AG04449 (cell line): Measurements from ENCODE around the gene GNB1.
"Not testable (repeated sequence)": the region's sequence is repeated elsewhere in the genome, so short reads cannot be mapped to it uniquely, and the experiment has no call there.

Experiments
- CTCF ChIA-PET: fragments of 350-600 bp; formaldehyde crosslinking; extraction: SDS; loops from one replicate; lab custom pipeline; 2021; ENCODE audit warnings: antibody characterized with exemption; lab: Yijun Ruan, JAX
- POLR2A ChIA-PET: fragments of 400-600, 350-600 bp; formaldehyde crosslinking; extraction: SDS; loops from one replicate; lab custom pipeline; 2020; ENCODE audit warnings: antibody characterized with exemption, inconsistent platforms; lab: Yijun Ruan, JAX
- DNase-seq: peaks from one replicate; pipeline ENCODE4 v3.0.0-alpha.2; 2010; ENCODE audit warnings: low read depth, low spot score
- H3K4me3 ChIP-seq: 2 replicates; pipeline ENCODE4 v1.5.1; 2011; ENCODE audit warnings: low read depth, mild to moderate bottlenecking, control low read depth, low read length
- TF ChIP-seq, protein P1 (sequence below): IDR thresholded peaks from one replicate; pipeline ENCODE4 v1.5.1; 2011; ENCODE audit warnings: mild to moderate bottlenecking, moderate library complexity, low read length, control low read depth, inconsistent platforms; ENCODE audit not compliant: insufficient read depth; ENCODE audit errors: missing control alignments

GNB1 gene

GRCh38 chr1:1892763-1893120, 1.9 kb upstream of the GNB1 start:
- CTCF ChIA-PET: interaction anchor here (1.0 to 2.0 kb wide), 2 partner anchors 9 to 14 kb away, joined by 3 to 21 read pairs; no protein-coding TSS in a partner anchor
- TF ChIP-seq, protein P1, sequence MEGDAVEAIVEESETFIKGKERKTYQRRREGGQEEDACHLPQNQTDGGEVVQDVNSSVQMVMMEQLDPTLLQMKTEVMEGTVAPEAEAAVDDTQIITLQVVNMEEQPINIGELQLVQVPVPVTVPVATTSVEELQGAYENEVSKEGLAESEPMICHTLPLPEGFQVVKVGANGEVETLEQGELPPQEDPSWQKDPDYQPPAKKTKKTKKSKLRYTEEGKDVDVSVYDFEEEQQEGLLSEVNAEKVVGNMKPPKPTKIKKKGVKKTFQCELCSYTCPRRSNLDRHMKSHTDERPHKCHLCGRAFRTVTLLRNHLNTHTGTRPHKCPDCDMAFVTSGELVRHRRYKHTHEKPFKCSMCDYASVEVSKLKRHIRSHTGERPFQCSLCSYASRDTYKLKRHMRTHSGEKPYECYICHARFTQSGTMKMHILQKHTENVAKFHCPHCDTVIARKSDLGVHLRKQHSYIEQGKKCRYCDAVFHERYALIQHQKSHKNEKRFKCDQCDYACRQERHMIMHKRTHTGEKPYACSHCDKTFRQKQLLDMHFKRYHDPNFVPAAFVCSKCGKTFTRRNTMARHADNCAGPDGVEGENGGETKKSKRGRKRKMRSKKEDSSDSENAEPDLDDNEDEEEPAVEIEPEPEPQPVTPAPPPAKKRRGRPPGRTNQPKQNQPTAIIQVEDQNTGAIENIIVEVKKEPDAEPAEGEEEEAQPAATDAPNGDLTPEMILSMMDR: no peak
- DNase-seq: no peak
- POLR2A ChIA-PET: no interaction called here
- H3K4me3 ChIP-seq: no peak overlapping the region; the same call in 1 of the 2 replicates

DNA sequence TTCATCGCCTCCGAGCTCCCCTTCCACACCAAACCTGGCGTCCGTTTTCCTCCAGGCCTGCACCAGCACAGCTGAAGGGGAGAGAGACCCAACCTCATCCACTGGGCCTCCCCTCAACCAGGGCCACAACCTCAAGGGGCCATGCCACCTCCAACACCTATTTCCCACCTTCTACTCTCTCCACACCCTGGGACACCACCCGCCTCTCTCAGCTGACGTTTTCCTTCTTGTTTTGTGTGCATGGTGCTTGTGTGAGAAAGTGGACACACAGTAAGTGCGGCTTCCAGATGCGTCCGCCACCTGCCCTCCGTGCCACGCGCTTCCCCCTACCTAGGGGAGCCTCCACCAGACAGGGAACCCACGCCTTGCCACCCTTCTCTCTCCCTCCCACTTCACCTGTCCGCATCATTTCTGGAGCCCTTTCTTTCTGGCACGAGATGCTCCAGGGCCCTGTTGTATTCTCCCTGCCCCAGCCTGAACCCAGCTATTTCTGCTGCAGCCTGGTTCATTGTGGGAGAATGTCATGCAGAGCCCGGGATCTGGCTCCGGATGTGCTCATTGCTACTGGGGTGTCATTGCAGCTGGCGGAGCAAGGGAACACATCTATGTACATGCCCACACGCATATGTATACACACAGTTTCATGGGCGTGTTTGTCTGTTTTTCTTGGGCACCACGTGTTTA, 1.3 kb upstream of the GNB1 start:
- POLR2A ChIA-PET: interaction anchor here (1.0 kb wide), 1 partner anchor 17 kb away, joined by 4 read pairs; no protein-coding TSS in a partner anchor
- CTCF ChIA-PET: interaction anchor here (1.0 to 2.0 kb wide), 2 partner anchors 10 to 15 kb away, joined by 3 to 21 read pairs; no protein-coding TSS in a partner anchor
- TF ChIP-seq, protein P1: no peak
- peak overlapping the region; percentile 79 for H3K4me3 ChIP-seq
- no peak for DNase-seq

DNA sequence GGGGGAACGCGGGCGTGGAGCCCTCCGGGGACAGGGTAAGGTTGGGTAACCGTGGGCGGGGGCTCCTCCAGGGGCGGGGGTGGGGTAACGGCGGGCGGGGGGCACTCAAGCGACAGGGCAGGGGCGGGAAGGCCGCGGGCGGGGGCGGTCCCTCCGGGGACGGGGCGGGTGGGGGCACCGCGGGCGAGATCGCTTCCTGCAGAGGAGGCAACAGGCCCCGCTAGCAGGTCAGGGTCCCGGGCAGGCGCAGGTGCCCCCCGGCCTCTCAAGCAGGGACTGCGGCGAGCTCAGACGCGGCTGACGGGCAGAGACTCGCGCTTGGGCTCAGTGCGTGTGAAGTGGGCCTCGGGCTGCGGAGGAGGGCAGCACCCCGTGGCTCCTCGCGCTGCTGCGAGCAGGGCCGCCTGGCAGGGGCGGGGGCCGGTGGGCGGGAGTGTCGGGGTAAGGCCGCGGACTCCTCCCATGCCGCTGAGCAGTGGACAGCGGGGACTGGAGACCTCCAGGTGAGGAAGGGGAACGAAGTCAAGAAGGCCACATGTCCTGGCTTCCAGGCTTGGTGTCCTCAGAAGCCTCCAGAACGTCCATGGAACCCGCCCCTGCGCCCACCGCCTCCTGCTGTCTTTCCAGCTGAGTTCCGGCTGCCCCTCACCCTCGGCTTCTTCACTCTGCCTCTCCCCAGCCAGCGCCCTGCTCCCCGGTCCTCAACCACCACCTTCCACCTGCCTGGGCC, 627 bp upstream of the GNB1 start:
- CTCF ChIA-PET: interaction anchor here (1.0 to 2.0 kb wide), 2 partner anchors 10 to 16 kb away, joined by 3 to 21 read pairs; no protein-coding TSS in a partner anchor
- POLR2A ChIA-PET: interaction anchor here (1.0 kb wide), 1 partner anchor 18 kb away, joined by 4 read pairs; no protein-coding TSS in a partner anchor

GRCh38 chr1:1889847-1890505, 911 bp downstream of the GNB1 start:
- POLR2A ChIA-PET: no interaction called here

More for the DNA sequence above, 627 bp upstream of the GNB1 start:
- DNase-seq: no peak
- TF ChIP-seq, protein P1: no peak
- peak overlapping the region; percentile 79 for H3K4me3 ChIP-seq

GRCh38 chr1:1889090-1889750, 1.7 kb downstream of the GNB1 start:
- ChIA-PET POLR2A (interaction anchor here (0.5 kb wide), 1 partner anchor 14 kb away, joined by 4 read pairs; no protein-coding TSS in a partner anchor), CTCF (interaction anchor here (1.2 to 1.5 kb wide), 2 partner anchors 12 to 17 kb away, joined by 4 read pairs; no protein-coding TSS in a partner anchor)
- no peak for DNase-seq

More at GRCh38 chr1:1889847-1890505, 911 bp downstream of the GNB1 start:
- CTCF ChIA-PET: interaction anchor here (1.2 kb wide), 1 partner anchor 12 kb away, joined by 4 read pairs; no protein-coding TSS in a partner anchor
- no peak for DNase-seq
- peak overlapping the region; percentile 83 for H3K4me3 ChIP-seq
- TF ChIP-seq, protein P1: no peak

DNA sequence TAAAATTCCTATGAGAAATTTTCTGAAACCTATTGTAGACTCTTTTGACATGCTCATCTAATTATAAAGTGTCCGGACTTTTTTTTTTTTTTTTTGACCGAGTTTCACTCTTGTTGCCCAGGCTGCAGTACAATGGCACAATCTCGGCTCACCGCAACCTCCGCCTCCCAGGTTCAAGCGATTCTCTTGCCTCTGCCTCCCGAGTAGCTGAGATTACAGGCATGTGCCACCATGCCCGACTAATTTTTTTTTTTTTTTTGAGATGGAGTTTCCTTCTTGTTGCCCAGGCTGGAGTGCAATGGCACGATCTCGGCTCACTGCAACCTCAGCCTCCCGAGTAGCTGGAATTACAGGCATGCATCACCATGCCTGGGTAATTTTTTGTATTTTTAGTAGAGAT, 7.0 kb downstream of the GNB1 start:
- ChIA-PET POLR2A (interaction anchor here (1.0 kb wide), 1 partner anchor 11 kb away, joined by 3 read pairs; no protein-coding TSS in a partner anchor), CTCF (interaction anchor here (1.0 to 1.9 kb wide), 4 partner anchors 13 to 25 kb away, joined by 3 to 6 read pairs (median 3); no protein-coding TSS in a partner anchor)
- not testable (repeated sequence) for H3K4me3 ChIP-seq, DNase-seq

More at GRCh38 chr1:1889090-1889750, 1.7 kb downstream of the GNB1 start:
- TF ChIP-seq, protein P1: no peak
- H3K4me3 ChIP-seq: peak overlapping the region; percentile 83
